Liver (tissue), 9 donors: ENCODE measurements around the gene IFT74. TPM values are rescaled to one million over a fixed set of nuclear protein-coding genes. Genes with fewer than 3 reads are reported as not detected.

Experiments used
- DNase-seq: peaks from one replicate; pipeline ENCODE4 v3.0.0-alpha.2; 2017; ENCODE audit warnings: low spot score
- H3K27ac ChIP-seq, 2 donors: one replicate each; pipeline ENCODE4 v1.7.0; 2013; ENCODE audit warnings: inconsistent platforms in 2 of 2, low read length in 2 of 2, control low read depth in 1 of 2, low read depth in 1 of 2, mild to moderate bottlenecking in 1 of 2
- H3K27me3 ChIP-seq, 4 donors: one replicate each; pipeline versions ENCODE4 v1.6.1 to v1.7.0; 2013; ENCODE audit warnings: low read length in 3 of 4, inconsistent platforms in 1 of 4, mild to moderate bottlenecking in 1 of 4, moderate library complexity in 1 of 4; ENCODE audit not compliant: control insufficient read depth in 4 of 4, insufficient read depth in 4 of 4
- H3K36me3 ChIP-seq, 4 donors: one replicate each; pipeline versions ENCODE4 v1.6.1 to v1.7.0; 2013; ENCODE audit warnings: low read length in 3 of 4, mild to moderate bottlenecking in 3 of 4, low read depth in 1 of 4, moderate library complexity in 1 of 4; ENCODE audit not compliant: control insufficient read depth in 4 of 4, insufficient read depth in 3 of 4
- H3K4me1 ChIP-seq, 4 donors: one replicate each; pipeline versions ENCODE4 v1.6.1 to v1.7.0; 2013; ENCODE audit warnings: low read length in 3 of 4, mild to moderate bottlenecking in 3 of 4, moderate library complexity in 1 of 4; ENCODE audit not compliant: control insufficient read depth in 4 of 4, insufficient read depth in 4 of 4
- H3K4me3 ChIP-seq, 3 donors: one replicate each; pipeline versions ENCODE4 v1.6.1 to v1.7.0; 2013; ENCODE audit warnings: low read length in 3 of 3, control low read depth in 1 of 3, low read depth in 1 of 3, mild to moderate bottlenecking in 1 of 3
- H3K9ac ChIP-seq, 2 donors: one replicate each; pipeline ENCODE4 v1.7.0; 2013; ENCODE audit warnings: low read length in 2 of 2, mild to moderate bottlenecking in 2 of 2, moderate library complexity in 2 of 2, control low read depth in 1 of 2, low read depth in 1 of 2
- H3K9me3 ChIP-seq, 4 donors: one replicate each; pipeline versions ENCODE4 v1.6.1 to v1.7.0; 2013; ENCODE audit warnings: low read length in 3 of 4; ENCODE audit not compliant: control insufficient read depth in 4 of 4
- CTCF ChIP-seq: fragments of 150-350 bp; IDR thresholded peaks from 2 replicates; pipeline ENCODE4 v1.5.1; 2017; ENCODE audit warnings: improper control_type of control experiment, low read depth, low read length; ENCODE audit not compliant: missing input control
- FOXA1 ChIP-seq: IDR thresholded peaks from 2 replicates; pipeline ENCODE4 v1.6.1; 2016; ENCODE audit warnings: antibody characterized with exemption
- HNF4A ChIP-seq, 2 donors: conservative IDR thresholded peaks; 2 replicates each; pipeline ENCODE4 v1.6.1; 2016; ENCODE audit warnings: antibody characterized with exemption in 2 of 2, mild to moderate bottlenecking in 2 of 2
- HNF4G ChIP-seq: IDR thresholded peaks from 2 replicates; pipeline ENCODE4 v1.6.1; 2016; ENCODE audit warnings: antibody characterized with exemption
- NR2F2 ChIP-seq: IDR thresholded peaks from 2 replicates; pipeline ENCODE4 v1.6.1; 2016; ENCODE audit warnings: antibody characterized with exemption
- RAD21 ChIP-seq, 2 donors: IDR thresholded peaks; 2 replicates each; pipeline ENCODE4 v1.6.1; 2016; ENCODE audit warnings: antibody characterized with exemption in 2 of 2, mild to moderate bottlenecking in 2 of 2
- REST ChIP-seq: IDR thresholded peaks from 2 replicates; pipeline ENCODE4 v1.6.1; 2016; ENCODE audit warnings: antibody characterized with exemption, mild to moderate bottlenecking
- RXRA ChIP-seq, 2 donors: IDR thresholded peaks; 2 replicates each; pipeline ENCODE4 v1.6.1; 2017 to 2018; ENCODE audit warnings: antibody characterized with exemption in 2 of 2, mild to moderate bottlenecking in 1 of 2
- SP1 ChIP-seq: IDR thresholded peaks from 2 replicates; pipeline ENCODE4 v1.6.1; 2018; ENCODE audit warnings: antibody characterized with exemption, mild to moderate bottlenecking
- TAF1 ChIP-seq: conservative IDR thresholded peaks from 2 replicates; pipeline ENCODE4 v1.6.1; 2016; ENCODE audit warnings: antibody characterized with exemption, mild to moderate bottlenecking
- YY1 ChIP-seq: IDR thresholded peaks from 2 replicates; pipeline ENCODE4 v1.6.1; 2016; ENCODE audit warnings: antibody characterized with exemption, mild to moderate bottlenecking
- ZBTB33 ChIP-seq: IDR thresholded peaks from 2 replicates; pipeline ENCODE4 v1.6.1; 2016; ENCODE audit warnings: antibody characterized with exemption
- WGBS: extraction: QIAGEN DNeasy Blood & Tissue Kit; methylation state at CpG from one replicate; pipeline ENCODE4 v1.1.7; 2013; 5-methylcytosine and 5-hydroxymethylcytosine counted together
- polyA plus RNA-seq, 2 donors: library from polyadenylated mRNA; stranded (reverse) in 1 of 2; unstranded in 1 of 2; fragments of 200-250 nt in 1 of 2; fragments of >200 nt in 1 of 2; fragmentation: Nextera tagmentation in 1 of 2; extraction: Ambion mirVana in 1 of 2; gene quantifications; one replicate each; pipeline versions ENCODE4 v1.2.1 to v1.2.3, GENCODE V29; 2013 to 2015
- total RNA-seq, 2 donors: library from RNA; depleted of rRNA; stranded (reverse); fragments of >200 nt; gene quantifications; one replicate each; pipeline ENCODE4 v1.2.3, GENCODE V29; 2014
- donor health status: healthy.
- donor health status: healthy.
- donor health status: healthy.
- donor health status: healthy.
- donor health status: healthy.

The IFT74 gene
- total and polyA plus RNA-seq, 4 donors, result 4.9 to 10.5 (median 7.4) TPM

- TF ChIP-seq SP1 (no peak), YY1 (no peak), FOXA1 (no peak), RAD21 (IDR thresholded peaks at IDR 0.05) (no peak), TAF1 (no peak), HNF4G (no peak), RXRA (IDR thresholded peaks at IDR 0.05) (no peak), HNF4A (conservative IDR thresholded peaks at IDR 0.05) (no peak)
Observed at GRCh38 chr9:27047136-27047535, 90.9 kb downstream of the IFT74 start (continued).

GRCh38 chr9:27053369-27054022 is 97.3 kb downstream of the IFT74 start:
- Histone ChIP-seq H3K27ac (no peak overlapping the region), H3K9ac (no peak overlapping the region), H3K9me3 (no peaks in the 10 kb centered on the region), H3K27me3 (no peaks in the 10 kb centered on the region), H3K4me1 (no peaks in the 10 kb centered on the region), H3K4me3 (no peak overlapping the region), H3K36me3 (peaks cover 0 to 17% (median under 1%) of the 10 kb centered on the region in 4 donors)
- TF ChIP-seq NR2F2 (peak; percentile 82), SP1 (peak; percentile 13), HNF4G (no peak)
- DNase-seq, result no peak
- 51% methylated on average over 6 of the region's 6 CpGs for WGBS

- Histone ChIP-seq H3K4me3 (no peak overlapping the region), H3K4me1 (no peaks in the 10 kb centered on the region), H3K27me3 (no peaks in the 10 kb centered on the region), H3K9ac (no peak overlapping the region), H3K36me3 (peaks cover 0 to 14% (median 0%) of the 10 kb centered on the region in 4 donors), H3K9me3 (no peaks in the 10 kb centered on the region), H3K27ac (no peak overlapping the region)
- TF ChIP-seq REST, result no peak
- no peak for TF ChIP-seq CTCF
- no peak for TF ChIP-seq TAF1
- TF ChIP-seq ZBTB33, result no peak
- no peak for TF ChIP-seq HNF4G
- DNase-seq, result no peak
- 89% methylated on average over 1 of the region's 1 CpG for WGBS
Observed at GRCh38 chr9:27054125-27054524, 97.9 kb downstream of the IFT74 start.
